Hepatocyte (in vitro differentiated cells): Measurements from ENCODE around the gene ETV5.

ENCODE experiments used
- CTCF ChIP-seq: fragments of 200-600 bp; sonication (generic); IDR thresholded peaks from 2 replicates; pipeline ENCODE4 v1.5.1; 2016; ENCODE audit warnings: antibody characterized with exemption, mild to moderate bottlenecking; ENCODE audit not compliant: poor library complexity
- EZH2phosphoT487 ChIP-seq: fragments of 200-600 bp; sonication (generic); IDR thresholded peaks from one replicate; pipeline ENCODE4 v1.6.1; 2018; ENCODE audit warnings: antibody characterized with exemption, mild to moderate bottlenecking, low read depth, moderate library complexity; ENCODE audit not compliant: unreplicated experiment, severe bottlenecking

DNA sequence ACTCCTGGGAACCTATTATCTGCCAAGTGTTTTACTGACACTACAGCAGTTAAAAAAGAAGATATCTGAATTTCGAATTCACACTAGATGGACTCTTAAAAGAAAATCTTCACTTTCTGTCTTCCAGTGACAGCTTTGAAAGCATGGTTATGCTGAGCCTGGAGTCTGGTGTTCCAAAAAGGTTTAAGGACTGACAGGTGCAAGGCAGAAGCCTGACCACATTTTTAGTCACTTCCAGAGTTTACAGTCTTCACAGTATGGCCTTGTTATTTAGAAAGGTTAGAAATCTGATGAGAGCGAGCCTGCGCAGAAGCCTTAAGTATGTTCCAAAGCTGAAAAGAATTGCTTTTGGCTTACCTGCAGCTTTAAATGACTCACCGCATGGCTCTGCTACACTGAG lies 59.9 kb downstream of the ETV5 start:
- TF ChIP-seq CTCF: no peak
- no peak for TF ChIP-seq EZH2phosphoT487
